HG03342 (cell line): ENCODE measurements around the gene HMGN5.

Experiments used
- ATAC-seq: cut with Tn5 transposase; IDR thresholded peaks from one replicate; pipeline ENCODE4 v1.9.1; 2021; ENCODE audit warnings: mild to moderate bottlenecking, moderate library complexity; ENCODE audit not compliant: unreplicated experiment

The HMGN5 gene

DNA sequence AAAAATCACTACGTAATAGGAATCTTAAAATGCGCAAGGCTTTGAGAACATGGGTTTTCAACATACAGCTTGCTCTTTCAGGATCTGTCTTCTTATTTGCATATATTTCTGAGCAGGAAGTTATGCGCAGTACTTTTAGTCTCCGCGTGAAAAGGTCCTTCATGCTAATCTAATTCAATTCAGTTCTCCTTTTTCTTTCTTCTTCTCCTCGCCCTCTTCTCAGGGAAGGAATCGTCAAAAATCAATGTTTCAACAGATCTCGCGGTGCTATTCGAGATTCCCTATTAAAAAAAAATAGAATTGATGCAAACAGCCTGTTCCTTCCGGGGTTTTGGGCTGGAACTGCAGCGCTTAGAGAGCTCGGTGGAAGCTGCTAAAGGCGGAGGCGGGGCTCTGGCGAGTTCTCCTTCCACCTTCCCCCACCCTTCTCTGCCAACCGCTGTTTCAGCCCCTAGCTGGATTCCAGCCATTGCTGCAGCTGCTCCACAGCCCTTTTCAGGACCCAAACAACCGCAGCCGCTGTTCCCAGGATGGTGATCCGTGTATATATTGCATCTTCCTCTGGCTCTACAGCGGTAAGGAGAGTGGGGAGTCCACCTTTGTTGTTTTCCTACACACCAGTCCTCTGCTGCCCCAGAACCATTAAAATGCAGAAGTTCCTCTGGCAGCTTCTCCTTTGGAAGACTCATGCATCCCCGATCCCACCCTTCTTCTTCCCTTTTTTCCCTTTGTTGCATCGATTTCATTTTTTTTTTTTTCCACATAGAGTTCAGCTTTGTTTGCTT, at the start of gene HMGN5, which contains the start of gene SH3BGRL:
Gene HMGN5, minus strand, starts transcription at position 243 of the 785 bp plus-strand sequence. CDS start 80,364 bp downstream, outside the sequence.
Gene SH3BGRL, plus strand, starts transcription at position 432 of the 785 bp plus-strand sequence. Its CDS starts 99 bp downstream, at position 531.
- ATAC-seq = peak; percentile 91

- no peak for ATAC-seq
These were observed 40.0 kb upstream of the HMGN5 start for GRCh38 chrX:81241753-81242152.

DNA sequence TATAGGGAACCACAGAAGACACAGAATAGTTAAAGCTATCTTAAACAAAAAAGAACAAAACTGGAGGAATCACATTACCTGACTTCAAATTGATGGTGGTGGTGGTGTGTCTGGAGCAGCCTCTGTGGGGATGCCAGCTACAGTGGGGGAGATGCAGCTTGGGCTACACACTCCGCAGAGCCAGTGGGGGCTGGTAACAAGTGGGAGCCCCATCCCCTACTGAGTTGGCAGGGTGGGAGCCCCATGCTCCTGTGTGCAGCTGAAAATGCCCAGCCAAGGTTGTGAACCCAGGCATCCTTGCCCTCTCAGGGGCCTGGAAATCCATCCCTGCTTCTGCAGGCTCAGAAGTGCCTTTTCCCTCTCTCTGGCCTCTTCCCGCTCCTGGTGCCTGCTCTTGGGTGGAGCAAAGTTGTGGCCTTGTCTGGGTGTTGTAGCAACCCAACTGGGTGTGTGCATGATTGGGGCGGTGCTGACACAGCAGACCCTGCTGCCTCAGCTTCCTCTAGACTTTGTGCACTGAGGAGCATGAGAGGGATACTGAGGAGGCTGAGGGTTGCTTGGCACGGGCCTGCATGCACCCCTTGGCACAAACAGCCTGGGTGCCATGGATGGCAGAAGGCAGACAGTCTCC, 39.1 kb upstream of the HMGN5 start:
- ATAC-seq = no peak

- ATAC-seq = no peak
These were observed 36.5 kb upstream of the HMGN5 start for GRCh38 chrX:81238166-81238565.

DNA sequence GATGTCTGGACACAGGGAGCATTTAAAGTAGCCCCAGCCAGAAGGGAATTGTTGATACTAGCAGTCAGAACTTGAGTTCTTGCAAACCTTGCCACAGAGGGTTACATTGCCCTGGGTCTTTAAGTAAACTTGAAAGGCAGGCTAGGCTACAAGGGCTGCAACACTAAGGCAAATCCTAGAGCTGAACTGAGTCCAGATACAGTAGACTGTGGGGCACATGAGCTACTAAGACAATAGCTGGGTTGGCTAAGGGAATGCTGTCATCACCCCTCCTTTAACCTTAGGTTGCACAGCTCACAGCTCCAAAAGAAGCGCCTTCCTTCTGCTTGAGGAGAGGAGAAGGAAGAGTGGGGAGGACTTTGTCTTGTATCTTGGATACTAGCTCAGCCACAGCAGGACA, 35.8 kb upstream of the HMGN5 start:
- ATAC-seq = no peak

DNA sequence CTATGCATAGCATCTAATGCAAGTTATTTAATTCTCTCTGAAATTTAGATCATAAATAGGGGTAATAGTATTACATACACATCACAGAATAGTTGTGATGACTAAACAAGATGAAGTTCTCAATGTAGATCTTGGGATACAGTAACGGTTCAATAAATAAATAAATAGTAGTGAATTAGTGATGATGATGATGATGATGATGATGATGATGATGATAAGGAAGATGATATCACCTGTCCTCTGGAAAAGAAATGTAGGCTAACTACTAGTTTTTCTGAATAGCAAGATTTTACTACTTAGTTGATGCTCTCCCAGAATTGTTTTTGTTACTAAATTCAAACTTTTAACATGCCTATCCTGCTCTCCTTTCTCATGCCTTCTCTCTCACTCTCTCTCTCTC, 30.5 kb upstream of the HMGN5 start:
- no peak for ATAC-seq

DNA sequence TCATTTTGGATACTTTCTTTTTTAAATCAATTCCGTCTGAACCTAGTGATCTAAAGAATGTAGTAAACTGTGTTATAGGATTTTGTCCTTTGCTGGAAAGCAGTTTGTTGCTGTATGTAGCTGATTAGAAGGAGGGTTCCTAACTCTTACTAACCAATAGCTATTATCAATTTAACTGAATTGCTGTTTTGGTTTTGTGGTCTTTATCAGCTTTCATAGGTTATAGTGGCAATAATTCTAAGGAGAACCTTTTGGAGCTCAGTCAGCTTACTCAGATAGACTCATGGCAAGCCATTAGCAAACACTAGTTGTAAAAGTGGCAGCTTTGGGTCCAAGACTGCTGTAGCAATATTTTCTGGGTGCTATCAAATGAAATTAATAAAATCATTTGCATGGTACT, 29.8 kb upstream of the HMGN5 start:
- no peak for ATAC-seq

DNA sequence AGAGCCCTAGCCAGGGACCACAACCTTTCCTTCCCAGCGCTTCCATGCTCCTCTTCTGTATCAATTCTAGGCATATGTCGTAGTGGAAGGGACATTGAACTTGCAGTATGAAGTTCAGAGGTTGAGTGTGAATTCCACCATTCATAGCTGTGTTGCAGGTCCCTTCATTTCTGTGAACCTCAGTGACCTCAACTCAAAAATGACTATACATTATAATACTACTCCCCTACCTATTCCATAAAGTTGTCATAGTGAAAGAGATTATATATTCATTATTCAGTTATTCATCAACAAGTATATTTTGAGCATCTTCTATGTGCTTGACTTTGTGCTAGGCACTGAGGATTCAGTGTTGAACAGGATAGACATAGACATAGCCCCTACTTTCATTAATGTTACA, 28.2 kb upstream of the HMGN5 start:
- ATAC-seq = no peak

- no peak for ATAC-seq
These were observed 27.5 kb upstream of the HMGN5 start for GRCh38 chrX:81229229-81229628.

- ATAC-seq = no peak
These were observed 14.0 kb upstream of the HMGN5 start for GRCh38 chrX:81215685-81216084.

DNA sequence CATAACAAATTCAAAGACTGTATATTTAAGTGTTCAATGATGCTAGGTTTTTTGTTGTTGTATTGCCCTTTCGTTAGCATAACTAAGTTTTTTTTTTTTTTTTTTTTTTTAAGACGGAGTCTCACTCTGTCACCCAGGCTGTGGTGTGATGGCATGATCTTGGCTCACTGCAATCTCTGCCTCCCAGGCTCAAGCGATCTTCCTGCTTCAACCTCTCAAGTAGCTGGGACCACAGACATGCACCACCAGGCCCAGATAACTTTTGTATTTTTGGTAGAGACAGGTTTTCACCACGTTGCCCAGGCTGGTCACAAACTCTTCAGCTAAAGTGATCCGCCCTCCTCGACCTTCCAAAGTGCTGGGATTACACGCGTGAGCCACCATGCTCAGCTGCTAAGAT, 7.2 kb upstream of the HMGN5 start:
- ATAC-seq = no peak

DNA sequence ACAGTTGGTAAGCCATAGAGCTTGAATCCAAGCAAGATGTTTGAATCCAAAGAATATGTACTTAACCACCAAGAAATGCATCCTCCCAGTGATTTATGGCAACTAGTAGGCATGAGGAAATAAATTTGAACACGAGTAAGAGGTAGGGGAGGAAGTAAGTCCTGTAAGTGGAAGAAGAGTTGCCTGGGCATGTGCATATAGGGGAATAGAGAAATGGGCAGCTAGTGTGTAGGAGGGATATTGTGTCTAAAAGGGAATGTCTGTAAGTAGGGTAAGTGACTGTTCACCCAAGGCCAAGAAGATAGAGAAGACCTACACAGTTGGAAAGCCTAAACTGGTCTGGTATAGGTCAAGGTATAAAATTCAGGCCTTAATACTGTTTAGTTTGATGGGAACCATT, 4.8 kb upstream of the HMGN5 start:
- no peak for ATAC-seq

DNA sequence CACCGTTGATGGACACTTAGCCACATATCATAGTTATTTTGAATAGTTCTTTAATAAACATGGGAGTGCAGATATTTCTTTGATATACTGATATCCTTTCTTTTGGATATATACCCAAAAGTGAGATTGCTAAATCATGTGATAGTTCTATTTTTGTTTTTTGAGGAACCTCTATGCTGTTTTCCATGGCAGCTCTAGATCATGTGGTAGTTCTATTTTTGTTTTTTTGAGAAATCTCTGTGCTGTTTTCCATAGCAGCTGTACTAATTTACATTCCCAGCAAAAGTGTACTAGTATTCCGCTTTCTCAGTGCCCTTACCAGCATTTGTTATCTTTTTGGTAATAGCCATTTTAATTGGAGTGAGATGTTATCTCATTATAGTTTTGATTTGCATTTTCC, 3.8 kb upstream of the HMGN5 start:
- no peak for ATAC-seq

- no peak for ATAC-seq
These were observed 1.2 kb upstream of the HMGN5 start for GRCh38 chrX:81202943-81203342.

DNA sequence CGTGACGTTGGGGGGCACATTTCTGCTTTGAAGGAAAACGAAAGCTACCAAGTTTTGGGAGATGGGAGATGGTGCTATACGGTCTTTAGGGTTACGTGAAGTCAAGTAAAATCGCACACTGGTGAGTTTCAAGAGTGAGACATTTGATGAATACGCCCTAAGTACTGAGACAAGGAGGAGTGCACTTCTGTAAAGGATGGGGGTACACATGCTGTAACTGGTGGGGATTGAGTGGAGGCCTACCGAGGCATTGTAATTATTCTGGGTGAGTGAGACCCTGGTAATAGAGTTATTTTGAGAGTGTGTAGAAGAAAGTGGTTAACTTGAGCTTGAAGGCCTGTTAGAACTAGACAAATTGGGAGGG, 725 bp upstream of the HMGN5 start:
- no peak for ATAC-seq

DNA sequence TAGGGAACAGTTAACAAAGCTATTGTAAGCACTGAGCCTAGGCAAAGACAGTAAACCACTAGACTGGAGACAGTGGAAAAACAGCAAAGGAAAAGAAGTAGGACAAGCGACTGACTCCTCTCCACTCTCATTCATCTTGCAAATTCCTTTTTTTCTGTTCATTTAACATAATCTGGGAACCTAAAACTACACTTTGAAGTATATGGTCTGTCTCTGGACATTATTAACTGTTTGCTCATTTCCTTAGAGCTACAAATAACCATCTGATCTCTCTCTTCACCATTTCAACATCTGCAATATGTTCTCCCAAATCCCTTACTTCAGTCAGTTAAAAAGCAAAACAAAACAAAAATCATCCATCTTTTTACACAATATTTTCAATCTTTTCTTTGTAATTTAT, 642 bp downstream of the HMGN5 start:
- no peak for ATAC-seq

DNA sequence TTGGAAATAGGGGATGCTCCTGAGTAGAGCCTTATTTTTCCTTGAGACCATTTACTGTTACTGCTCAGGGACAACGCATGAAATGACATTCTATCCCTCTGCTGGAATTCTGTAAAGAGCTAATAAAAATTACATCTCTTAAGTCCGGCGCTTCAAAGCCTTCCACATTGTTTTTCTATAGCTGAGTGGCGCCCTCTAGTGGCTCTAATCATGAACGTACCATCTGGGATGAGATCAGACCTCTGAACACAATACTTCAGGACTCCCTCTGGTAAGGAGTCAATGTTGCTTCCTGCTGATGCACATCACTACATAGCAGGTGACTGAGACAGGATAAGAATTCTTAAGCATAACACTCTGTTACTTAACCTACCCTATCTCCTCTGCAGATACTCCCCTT, 6.0 kb downstream of the HMGN5 start:
- peak; percentile 99 for ATAC-seq

GRCh38 chrX:81195259-81195658, 6.5 kb downstream of the HMGN5 start:
- ATAC-seq = peak; percentile 10

DNA sequence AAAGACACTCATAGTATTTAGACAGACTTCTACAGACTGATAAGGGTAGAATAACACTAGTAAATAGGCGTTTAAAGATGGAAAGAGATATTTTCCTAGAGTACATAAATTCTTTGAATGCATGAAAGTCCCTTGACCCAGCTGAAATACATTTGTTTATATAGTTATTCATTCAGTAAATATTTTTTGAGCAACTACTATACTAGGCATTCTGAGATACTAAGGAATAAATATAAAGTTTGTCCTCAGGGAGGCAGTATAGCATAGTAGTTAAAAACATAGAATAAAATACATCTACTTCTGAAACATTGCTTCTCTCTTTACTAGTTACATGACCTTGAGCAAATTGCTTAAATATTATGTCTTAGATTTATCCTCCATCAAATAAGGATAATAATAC, 27.4 kb downstream of the HMGN5 start:
- peak; percentile 84 for ATAC-seq

DNA sequence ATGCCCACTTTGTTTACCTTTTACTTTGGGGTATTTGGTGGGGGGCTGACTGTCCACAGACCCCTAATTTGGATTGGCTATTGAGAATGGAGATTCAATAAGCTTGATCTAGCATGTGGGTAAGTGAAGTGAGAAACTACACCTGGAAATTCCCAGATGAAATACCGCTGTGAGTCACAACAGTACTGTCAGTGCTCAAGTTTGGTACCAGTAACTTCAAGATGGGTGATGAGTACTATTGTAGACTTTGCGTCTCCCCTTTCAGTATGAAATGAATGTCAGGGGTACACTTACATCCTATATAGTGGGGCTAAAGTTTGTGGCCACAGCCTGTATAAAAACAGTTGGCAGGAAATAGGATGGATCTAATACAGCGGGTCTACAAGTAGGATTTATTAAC, 33.3 kb downstream of the HMGN5 start:
- ATAC-seq = peak; percentile 59

- ATAC-seq = peak; percentile 95
These were observed 80.0 kb downstream of the HMGN5 start for GRCh38 chrX:81121513-81122363.

DNA sequence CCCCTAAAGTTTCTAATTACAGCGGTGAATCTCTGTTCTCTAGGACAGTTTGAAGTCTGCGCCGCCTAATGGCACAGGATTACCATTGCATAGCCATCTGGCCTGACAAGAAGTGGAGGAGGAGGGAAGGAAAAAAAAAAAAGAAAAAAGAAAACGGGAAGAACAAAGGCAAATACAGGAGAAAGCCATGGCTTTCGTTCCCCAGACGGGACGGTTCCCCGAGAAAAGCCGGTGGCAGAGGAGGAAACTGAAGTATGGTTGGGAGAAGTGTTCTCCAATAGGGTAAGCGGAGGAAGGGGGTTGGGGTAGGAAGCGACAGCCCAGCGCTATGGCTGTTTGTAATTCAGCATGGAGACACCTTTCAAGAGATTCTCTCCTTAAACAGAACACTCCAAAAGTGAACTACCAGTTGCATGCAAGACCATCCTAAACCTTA, 80.8 kb downstream of the HMGN5 start:
- peak; percentile 57 for ATAC-seq
